ENCODE data around the gene SLC22A4. TPM values are rescaled to one million over a fixed set of nuclear protein-coding genes. Genes with fewer than 3 reads are reported as not detected.

SLC22A4 gene
- total and polyA plus RNA-seq, 2 experiments from 2014 or later = 1.4 to 3.3 TPM

- peaks cover 19% of the 10 kb centered on the region for H3K4me1 ChIP-seq (ENCODE audit: insufficient read depth)
- no peaks in the 10 kb centered on the region for H3K36me3 ChIP-seq (replicated peaks; ENCODE audit: insufficient read depth, low read depth)
- no peaks in the 10 kb centered on the region for H3K79me2 ChIP-seq
- DNase-seq (ENCODE audit: low spot score) = peak; percentile 91
- H3K27me3 ChIP-seq = no peaks in the 10 kb centered on the region
- no peak overlapping the region for H2AFZ ChIP-seq
- peak overlapping the region; percentile 88 for H3K27ac ChIP-seq
- H3K9me3 ChIP-seq (ENCODE audit: low read depth) = no peaks in the 10 kb centered on the region
- no peaks in the 10 kb centered on the region for H4K20me1 ChIP-seq (ENCODE audit: insufficient read depth, poor library complexity, severe bottlenecking)
- TF ChIP-seq CTCF (IDR thresholded peaks at IDR 0.05; ENCODE audit: poor library complexity) = no peak
- TF ChIP-seq EZH2phosphoT487 (IDR thresholded peaks at IDR 0.05; ENCODE audit: low read depth, severe bottlenecking, unreplicated experiment) = no peak
- no peak for TF ChIP-seq EZH2 (IDR thresholded peaks at IDR 0.05; ENCODE audit: borderline replicate concordance)
- H3K4me2 ChIP-seq = no peak overlapping the region
- H3K4me3 ChIP-seq = no peak overlapping the region
- no peaks in the 10 kb centered on the region for H3K9me2 ChIP-seq (replicated peaks; ENCODE audit: insufficient read depth)
- 23% methylated on average over 8 of the region's 8 CpGs for WGBS (ENCODE audit: low lambda C conversion rate, missing lambda C conversion rate)
Observed at GRCh38 chr5:132265336-132266030, 28.7 kb upstream of the SLC22A4 start.

- no peaks in the 10 kb centered on the region for H3K9me2 ChIP-seq (replicated peaks; ENCODE audit: insufficient read depth)
- H3K9me3 ChIP-seq (ENCODE audit: low read depth) = no peaks in the 10 kb centered on the region
- no peak for DNase-seq (ENCODE audit: low spot score)
- no peaks in the 10 kb centered on the region for H4K20me1 ChIP-seq (ENCODE audit: insufficient read depth, poor library complexity, severe bottlenecking)
- no peak overlapping the region for H3K4me2 ChIP-seq
- no peaks in the 10 kb centered on the region for H3K79me2 ChIP-seq
- H3K4me3 ChIP-seq = no peak overlapping the region
- H3K27me3 ChIP-seq = no peaks in the 10 kb centered on the region
- TF ChIP-seq EZH2 (IDR thresholded peaks at IDR 0.05; ENCODE audit: borderline replicate concordance) = no peak
- TF ChIP-seq CTCF (IDR thresholded peaks at IDR 0.05; ENCODE audit: poor library complexity) = no peak
- no peak for TF ChIP-seq EZH2phosphoT487 (IDR thresholded peaks at IDR 0.05; ENCODE audit: low read depth, severe bottlenecking, unreplicated experiment)
- peaks cover 14% of the 10 kb centered on the region for H3K4me1 ChIP-seq (ENCODE audit: insufficient read depth)
- WGBS (ENCODE audit: low lambda C conversion rate, missing lambda C conversion rate) = 79% methylated on average over 7 of the region's 7 CpGs
- H3K27ac ChIP-seq = peak overlapping the region; percentile 82
- H2AFZ ChIP-seq = no peak overlapping the region
- no peaks in the 10 kb centered on the region for H3K36me3 ChIP-seq (replicated peaks; ENCODE audit: insufficient read depth, low read depth)
Observed at GRCh38 chr5:132266031-132266835, 28.0 kb upstream of the SLC22A4 start.

- no peak for DNase-seq (ENCODE audit: low spot score)
- Histone ChIP-seq H3K9me3 (ENCODE audit: low read depth) (no peaks in the 10 kb centered on the region), H2AFZ (no peak overlapping the region), H3K27me3 (no peaks in the 10 kb centered on the region), H3K4me3 (no peak overlapping the region), H3K27ac (no peak overlapping the region), H3K36me3 (replicated peaks; ENCODE audit: insufficient read depth, low read depth) (no peaks in the 10 kb centered on the region), H3K4me1 (ENCODE audit: insufficient read depth) (peaks cover 14% of the 10 kb centered on the region), H3K79me2 (no peaks in the 10 kb centered on the region), H3K4me2 (no peak overlapping the region), H4K20me1 (ENCODE audit: insufficient read depth, poor library complexity, severe bottlenecking) (no peaks in the 10 kb centered on the region), H3K9me2 (replicated peaks; ENCODE audit: insufficient read depth) (no peaks in the 10 kb centered on the region)
- TF ChIP-seq CTCF (IDR thresholded peaks at IDR 0.05; ENCODE audit: poor library complexity) (no peak), EZH2 (IDR thresholded peaks at IDR 0.05; ENCODE audit: borderline replicate concordance) (no peak), EZH2phosphoT487 (IDR thresholded peaks at IDR 0.05; ENCODE audit: low read depth, severe bottlenecking, unreplicated experiment) (no peak)
- 100% methylated on average over 1 of the region's 1 CpG for WGBS (ENCODE audit: low lambda C conversion rate, missing lambda C conversion rate)
Observed at GRCh38 chr5:132266836-132267160, 27.4 kb upstream of the SLC22A4 start.

Data from hepatocyte (in vitro differentiated cells).